Left hindlimb (tissue), 1 donor: ENCODE results near the gene MAG.
"Not testable (repeated sequence)": the region's sequence is repeated elsewhere in the genome, so short reads cannot be mapped to it uniquely, and the experiment has no call there.

Experiments
- DNase-seq: peaks from one replicate; pipeline ENCODE4 v3.0.0-alpha.2; 2018

MAG gene

DNA sequence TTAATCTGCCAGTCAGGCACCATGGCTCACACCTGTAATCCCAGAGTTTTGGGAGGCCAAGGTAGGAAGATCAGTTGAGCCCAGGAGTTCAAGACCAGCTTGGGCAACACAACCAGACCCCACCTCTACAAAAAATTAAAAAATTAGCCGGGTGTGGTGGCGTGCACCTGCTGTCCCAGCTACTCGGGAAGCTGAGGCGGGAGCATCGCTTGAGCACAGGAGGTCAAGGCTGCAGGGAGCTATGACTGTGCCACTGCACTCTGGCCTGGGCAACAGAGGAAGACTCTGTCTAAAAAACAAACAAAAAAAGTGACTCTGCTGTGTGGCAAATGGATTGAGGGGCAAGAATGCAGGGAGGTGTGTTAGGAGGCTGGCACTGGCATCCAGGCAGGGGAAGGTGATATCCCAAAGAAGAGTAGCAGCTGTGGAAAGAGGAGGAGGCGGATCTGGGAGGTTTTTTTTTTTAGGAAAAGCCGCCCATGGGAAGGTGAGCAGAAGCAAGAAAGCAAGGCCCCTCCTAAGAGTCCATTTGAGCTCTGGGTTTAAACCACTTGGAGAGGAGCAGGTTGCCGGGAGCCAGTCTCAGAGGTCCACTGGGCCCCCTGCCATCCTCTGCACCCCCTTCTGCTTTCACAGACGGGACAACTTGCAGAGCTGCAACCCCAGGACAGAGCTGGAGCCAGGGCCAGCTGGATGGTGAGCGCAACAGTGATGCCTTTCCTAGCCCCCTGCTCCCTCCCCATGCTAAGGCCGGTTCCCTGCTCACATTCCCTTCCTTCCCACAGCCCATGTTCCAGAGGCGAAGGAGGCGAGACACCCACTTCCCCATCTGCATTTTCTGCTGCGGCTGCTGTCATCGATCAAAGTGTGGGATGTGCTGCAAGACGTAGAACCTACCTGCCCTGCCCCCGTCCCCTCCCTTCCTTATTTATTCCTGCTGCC, 7.5 kb upstream of the MAG start:
- no peak for DNase-seq

DNA sequence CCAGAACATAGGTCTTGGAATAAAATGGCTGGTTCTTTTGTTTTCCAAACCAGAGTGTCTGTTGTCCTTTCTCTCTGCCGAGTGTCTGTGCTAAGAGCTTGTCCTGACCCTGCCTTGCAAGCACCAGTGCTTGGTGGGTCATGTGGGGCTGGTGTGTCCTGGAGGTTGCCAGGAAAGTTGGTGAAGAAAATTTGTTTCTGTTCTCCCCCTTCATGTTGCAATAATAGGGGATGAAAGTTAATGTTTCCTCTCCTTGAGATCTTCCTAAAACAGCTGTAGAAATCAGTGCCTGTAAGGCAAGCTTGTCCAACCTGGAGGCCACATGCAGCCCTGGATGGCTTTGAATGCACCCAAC, 6.9 kb upstream of the MAG start:
- DNase-seq: no peak

DNA sequence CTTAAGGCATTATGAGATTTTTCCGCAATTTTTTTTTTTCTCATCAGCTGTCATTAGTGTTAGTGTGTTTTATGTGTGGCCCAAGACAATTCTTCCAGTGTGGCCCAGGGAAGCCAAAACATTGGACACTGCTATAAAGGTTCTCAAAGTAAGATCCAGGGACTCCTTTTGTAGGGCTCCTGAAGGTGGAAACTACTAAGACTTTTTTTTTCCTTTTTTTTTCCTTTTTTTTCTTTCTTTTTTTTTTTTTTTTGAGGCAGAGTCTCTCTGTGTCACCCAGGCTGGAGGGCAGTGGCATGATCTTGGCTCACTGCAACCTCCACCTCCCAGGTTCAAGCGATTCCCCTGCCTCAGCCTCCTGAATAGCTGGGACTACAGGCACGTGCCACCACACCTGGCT, 6.5 kb upstream of the MAG start:
- DNase-seq: not testable (repeated sequence)

DNA sequence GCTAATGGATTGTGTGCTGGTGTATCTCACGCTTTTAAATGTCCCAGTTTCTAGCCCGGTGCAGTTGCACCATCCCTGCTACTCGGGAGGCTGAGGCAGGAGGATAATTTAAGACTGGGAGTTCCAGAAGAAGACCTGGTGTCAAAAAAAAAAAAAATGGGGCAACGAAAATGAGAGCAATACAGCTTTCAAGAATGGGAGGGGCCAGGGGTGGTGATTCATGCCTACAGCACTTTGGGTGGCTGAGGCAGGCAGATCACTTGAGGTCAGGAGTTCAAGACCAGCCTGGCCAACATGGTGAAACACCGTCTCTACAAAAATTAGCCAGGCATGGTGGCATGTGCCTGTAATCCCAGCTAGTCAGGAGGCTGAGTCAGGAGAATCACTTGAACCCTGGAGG, 5.9 kb upstream of the MAG start:
- not testable (repeated sequence) for DNase-seq

DNA sequence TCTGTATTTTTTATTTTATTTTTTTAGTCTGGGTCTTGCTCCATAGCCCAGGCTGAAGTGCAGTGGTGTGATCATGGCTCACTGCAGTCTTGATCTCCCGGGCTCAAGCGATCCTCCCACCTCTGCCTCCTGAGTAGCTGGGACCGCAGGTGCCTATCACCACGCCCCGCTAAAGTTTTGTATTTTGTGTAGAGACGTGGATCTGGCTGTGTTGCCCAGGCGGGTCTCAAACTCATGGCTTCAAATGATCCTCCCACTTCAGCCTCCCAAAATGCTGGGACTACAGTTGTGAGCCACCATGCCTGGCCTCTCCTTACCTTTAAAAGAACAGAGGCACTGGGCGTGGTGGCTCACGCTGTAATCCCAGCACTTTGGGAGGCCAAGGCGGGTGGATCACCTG, 4.2 kb upstream of the MAG start:
- DNase-seq: no peak

DNA sequence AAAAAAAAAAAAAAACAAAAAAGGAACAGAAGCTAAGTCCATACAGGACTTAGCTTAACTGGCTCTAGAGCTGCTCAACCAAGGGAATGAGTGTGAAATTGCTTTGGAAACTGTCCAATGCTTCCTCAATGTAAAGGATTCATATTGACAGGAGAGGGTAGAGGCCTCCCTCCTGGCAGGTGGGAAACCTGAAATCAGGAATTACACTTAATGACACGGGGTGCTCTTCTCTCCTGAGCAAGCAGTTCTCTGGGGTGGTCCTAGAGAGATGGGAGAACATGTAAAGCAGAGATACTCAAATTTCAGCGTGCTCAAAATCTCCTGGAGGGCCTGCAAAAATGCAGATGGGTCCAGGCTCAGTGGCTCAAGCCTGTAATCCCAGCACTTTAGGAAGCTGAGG, 3.6 kb upstream of the MAG start:
- no peak for DNase-seq

DNA sequence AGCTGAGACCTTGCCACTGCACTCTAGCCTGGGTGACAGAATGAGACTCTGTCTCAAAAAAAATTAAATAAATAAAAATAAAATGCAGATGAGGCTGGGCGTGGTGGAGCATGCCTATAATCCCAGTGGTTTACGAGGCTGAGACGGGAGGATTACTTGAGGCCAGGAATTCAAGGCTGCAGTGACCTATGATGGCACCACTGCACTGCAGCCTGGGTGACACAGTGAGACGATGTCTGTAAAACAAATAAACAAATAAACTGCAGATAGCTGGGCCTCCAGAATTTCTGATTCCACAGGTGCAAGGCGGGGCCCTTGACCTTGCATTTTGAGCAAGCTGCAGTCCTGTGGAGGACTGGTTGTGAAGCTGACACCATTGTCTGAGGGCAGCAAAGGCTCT, 3.1 kb upstream of the MAG start:
- no peak for DNase-seq

DNA sequence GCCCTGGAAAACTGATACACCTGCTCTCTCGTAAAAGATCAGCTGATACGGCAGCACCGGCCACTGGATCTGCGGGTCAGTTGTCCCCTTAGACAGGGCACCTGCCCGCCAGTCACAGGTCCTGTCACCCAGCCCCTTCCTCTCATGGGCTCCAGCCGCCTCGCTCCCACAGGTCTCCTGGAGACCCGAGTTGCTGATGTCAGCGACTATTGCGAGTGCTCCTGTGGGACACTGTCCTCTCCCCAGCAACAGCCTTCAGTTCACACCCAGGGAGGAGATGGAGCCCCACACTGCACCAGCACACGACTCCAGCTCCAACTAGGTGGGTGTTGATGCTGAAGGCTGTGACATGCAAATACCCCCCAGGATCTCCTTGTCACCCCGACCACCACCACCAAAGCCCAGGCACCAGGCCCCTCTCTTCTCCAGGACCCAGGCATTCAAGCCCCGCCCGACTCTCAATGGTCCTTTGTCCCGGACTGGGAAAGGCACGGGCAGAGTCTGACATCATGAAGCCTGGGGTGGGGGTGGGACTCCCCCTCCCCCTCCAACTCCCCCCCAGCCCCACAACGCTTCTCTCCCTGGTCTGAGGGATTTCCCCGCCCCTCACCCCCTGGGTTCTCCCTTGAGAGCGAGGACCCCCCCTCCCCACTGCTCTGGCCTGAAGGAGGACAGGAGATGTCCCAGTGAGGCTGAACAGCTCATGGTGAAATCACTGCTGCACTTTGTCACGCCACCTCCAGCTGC, 1.4 kb upstream of the MAG start:
- DNase-seq: no peak

DNA sequence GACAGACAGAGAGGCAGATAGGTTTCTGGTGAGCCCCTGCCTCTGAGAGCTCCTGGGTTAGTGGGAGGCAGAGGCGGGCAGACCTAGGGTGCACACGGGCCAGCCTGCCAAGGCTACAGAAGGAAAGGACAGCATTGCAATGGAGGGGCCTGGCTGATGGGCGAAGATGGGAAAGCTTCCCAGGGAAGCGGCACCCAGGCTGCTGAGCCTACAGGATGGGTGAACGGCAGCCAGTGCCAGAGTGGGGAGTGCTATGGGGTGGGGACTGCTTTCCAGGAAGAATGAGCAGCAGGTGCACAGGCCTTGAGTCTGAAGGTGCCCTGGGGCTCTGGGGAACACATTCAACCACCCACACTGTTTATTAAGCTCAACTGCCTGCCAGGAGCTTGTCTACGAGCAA, 702 bp upstream of the MAG start:
- no peak for DNase-seq

DNA sequence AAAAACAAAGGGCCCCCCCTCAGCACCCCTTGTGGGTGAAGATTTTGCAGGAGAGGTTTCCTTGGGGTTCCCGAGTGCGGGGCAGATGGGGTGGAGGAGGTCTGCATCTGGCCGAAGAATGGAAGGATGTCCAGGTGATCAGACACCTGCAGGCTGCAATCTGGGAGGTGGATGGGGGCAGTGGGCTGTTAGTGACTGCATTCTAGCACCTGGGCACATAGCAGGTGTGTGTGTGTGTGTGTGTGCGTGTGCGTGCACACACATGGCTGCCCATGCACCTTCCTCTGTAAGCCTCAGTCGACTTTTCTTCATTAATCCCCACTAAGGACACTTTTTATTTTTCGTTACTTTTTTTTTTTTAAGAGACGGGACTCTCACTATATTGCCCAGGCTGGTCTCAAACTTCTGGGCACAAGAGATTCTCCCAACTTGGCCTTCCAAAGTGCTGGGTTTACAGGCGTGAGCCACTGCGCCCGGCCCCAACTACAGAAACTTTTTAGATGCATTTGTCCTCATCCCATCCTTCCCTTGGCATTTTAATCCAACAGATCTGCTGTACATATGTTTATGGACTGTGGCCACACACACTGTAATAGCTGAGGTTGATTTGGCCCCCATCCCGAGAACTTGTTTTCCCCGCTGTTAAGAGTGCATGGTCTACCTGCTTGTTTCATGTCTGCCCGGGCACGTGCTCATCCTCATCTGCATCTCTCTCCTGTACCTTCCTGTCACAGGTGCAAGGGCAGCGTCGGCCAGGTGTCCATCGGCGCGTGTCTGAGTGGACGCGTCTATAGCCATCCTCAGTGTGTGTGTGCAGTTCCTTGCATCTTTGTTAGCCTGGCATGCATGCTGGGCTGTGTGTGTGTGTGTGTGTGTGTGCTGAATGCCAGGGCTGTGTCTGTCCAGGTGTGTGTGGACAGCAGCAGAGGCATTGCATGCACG, 731 bp downstream of the MAG start:
- DNase-seq: no peak

DNA sequence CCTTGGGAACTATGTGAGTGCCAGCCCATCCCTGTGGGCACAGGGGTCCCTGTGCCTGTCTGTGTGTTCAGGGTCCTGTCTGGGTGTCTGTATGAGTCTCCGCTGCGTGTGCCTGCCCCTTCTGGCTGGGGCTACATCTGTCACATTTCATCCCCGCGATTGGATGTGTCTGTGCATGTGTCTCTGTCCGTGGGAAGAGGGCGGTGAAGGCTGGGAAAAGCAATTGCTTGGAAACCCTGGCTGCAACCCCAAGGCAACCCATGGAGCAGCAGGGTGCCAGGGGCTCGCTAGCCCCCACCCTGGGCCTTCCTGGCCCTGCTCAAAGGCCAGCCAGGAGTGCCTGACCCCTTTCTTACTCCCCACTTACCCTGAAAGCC, 1.4 kb downstream of the MAG start:
- DNase-seq: no peak

DNA sequence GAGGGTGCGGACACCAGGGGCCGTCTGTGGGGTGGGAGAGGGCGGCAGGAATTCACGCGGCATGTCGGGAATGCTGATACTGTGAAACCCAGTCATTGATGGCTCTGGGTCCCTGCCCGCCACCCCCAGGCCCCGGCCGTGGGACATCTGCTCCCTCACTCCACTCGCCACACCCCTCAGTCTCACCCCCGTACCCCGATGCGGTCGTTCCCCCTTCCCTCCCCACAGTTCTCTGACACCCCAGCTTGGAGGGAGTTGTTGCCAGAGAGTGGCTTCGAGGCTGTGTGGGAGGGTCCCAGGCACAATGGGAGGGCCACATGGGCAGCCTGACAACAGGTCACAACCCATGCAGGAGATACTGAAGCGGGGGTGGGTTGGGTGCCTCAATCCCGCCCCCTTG, 1.8 kb downstream of the MAG start:
- DNase-seq: no peak

DNA sequence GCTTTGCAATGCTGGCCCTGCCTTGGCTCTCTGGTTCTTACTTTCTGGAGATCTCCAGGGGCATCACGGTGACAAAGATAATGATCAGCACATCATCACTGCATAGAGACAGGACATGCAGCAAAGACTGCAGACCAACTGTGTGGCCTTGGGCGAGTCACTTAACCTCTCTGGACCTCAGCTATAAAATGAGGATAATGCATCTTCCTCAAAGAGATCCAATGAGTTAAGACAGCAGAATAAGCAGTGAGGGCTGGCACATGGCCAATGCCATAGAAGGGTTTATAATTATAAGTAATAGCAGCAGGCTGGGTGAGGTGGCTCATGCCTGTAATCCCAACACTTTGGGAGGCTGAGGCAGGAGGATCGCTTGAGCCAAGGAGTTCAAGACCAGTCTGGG, 2.4 kb downstream of the MAG start:
- no peak for DNase-seq

DNA sequence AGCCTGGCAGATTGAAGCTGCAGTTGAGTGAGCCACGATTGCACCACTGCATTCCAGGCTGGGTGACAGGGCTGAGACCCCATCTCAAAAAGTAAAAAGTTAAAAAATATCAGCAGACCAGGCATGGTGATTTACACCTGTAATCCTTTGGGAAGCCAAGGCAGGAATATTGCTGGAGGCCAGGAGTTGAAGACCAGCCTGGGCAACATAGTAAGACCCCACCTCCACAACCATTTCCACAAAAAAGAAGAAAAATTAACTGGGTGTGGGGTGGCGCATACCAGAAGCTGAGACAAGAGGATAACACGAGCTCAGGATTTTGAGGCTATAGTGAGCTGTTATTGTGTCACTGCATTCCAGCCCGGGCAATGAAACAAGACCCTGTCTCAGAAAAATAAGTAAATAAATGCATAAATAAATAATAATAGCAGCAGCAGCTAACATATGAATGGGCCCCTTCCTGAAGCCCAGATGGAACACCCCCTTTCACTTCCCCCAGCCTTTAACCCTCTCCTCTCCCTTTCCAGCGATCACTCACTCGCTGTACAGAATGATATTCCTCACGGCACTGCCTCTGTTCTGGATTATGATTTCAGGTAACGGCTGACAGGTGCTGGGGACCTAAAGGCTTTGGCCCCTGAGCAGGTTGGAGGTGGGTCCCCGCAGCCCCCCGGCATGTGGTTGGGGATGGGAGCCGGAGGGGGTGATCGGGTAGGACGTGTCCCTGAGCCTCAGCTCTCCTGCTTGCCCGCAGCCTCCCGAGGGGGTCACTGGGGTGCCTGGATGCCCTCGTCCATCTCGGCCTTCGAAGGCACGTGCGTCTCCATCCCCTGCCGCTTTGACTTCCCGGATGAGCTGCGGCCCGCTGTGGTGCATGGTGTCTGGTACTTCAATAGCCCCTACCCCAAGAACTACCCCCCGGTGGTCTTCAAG, 3.2 kb downstream of the MAG start:
- no peak for DNase-seq

DNA sequence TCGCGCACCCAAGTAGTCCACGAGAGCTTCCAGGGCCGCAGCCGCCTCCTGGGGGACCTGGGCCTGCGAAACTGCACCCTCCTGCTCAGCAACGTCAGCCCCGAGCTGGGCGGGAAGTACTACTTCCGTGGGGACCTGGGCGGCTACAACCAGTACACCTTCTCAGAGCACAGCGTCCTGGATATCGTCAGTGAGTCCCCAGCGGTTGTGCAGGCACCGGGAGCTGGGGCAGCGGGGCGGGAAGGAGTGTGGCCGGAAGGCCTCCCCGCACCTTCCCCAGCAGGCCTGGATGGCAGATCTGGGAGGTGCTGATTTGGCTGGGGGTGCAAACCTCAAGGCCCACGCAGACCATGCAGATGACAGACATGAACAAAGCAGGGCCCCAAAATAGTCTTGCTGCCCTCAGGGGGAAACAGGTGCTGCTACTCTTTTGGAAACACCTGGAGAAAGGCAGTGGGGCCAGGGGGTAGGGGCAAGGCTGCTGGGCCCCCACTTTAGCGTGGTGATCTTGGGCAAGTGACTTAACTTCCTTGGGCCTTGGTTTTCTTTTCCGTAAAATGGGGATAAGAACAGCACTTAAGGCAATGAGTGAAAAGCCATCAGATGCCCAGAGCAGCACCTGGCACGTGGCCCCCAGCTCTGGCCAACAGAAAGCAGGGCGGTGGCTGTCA, 4.0 kb downstream of the MAG start:
- DNase-seq: no peak

DNA sequence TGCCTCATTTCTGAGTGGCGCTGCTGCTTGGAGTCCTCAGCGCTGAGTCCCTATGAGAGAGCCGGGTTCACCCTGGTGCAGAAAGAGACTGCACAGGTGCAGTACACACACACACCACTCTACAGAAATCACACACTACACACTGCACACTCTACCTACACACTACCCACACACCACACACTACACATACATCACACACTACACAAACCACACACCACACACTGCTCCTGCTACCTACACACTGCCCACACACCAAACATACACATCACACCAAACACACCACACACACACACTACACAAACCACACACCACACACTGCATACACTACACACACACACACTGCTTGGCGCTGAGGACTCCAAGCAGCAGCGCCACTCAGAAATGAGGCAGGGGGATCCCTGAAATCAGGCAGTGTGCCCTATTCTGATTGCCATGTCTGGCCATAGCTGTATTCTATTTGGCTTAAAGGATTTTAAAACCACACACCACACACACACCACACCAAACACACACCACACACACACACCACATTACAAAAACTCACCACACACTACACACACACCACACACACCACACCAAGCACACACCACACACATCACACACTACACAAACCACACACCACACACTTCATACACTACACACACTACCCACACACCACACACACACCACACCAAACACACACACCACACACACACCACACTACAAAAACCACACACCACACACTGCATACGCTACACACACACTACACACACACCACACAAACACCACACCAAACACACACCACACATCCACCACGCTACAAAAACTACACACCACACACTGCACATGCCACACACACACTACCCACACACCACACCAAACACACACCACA, 4.9 kb downstream of the MAG start:
- DNase-seq: peak; percentile 19

DNA sequence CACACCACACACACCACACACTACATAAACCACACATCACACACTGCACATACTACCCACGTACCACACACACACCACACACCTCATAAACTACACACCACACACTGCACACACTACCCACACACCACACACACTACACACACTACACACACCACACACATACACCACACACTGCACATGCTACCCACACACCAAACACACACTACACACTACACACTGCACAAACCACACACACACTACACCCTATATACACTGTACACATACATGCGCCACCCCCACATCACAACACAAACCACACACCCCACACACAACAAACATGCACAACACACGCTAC, 5.5 kb downstream of the MAG start:
- DNase-seq: no peak

DNA sequence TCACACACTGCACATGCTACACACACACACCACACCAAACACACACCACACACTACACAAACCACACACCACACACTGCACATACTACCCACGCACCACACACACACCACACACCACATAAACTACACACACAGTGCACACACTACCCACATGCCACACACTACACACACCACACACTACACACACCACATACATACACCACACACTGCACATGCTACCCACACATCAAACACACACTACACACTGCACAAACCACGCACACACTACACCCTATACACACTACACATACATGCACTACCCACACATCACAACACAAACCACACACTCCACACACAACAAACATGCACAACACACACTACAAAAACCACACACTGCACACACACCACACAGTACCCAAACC, 6.0 kb downstream of the MAG start:
- DNase-seq: no peak

DNA sequence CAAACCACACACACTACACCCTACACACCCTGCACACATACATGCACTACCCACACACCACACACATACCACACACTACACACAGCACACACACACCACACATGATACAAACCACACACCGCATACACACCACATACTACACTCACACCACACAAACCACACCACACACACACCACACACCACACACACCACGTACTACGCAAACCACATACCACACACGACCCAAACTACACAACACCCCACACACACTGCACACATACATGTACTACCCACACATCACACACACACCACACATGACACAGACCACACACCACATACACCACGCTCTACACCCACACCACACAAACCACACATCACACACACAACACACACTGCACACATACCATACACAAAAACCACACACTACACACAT, 6.6 kb downstream of the MAG start:
- no peak for DNase-seq

DNA sequence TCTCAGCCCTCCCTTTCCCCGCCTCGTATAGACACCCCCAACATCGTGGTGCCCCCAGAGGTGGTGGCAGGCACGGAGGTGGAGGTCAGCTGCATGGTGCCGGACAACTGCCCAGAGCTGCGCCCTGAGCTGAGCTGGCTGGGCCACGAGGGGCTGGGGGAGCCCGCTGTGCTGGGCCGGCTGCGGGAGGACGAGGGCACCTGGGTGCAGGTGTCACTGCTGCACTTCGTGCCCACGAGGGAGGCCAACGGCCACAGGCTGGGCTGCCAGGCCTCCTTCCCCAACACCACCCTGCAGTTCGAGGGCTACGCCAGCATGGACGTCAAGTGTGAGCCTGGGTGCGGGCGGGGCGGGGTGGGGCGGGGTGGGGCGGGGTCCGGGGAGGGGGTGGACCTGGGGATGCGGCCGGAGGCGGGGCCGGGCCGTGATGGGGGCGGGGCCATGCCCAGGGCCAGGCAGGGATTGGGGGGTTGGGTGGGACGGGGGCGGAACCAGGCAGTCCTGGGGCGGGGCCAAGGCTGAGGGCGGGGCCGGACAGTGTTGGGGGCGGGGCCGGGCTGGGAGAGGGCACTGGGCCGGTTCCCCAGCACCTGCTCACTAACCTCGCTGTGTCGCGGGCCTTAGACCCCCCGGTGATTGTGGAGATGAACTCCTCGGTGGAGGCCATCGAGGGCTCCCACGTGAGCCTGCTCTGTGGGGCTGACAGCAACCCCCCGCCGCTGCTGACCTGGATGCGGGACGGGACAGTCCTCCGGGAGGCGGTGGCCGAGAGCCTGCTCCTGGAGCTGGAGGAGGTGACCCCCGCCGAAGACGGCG, 7.8 kb downstream of the MAG start:
- DNase-seq: no peak
